ENCODE results near the gene TMEM244. TPM values are rescaled to one million over a fixed set of nuclear protein-coding genes. Genes with fewer than 3 reads are reported as not detected.

Gene TMEM244
- total and polyA plus RNA-seq, 9 of the 15 experiments (the other 6 are each of a cell fraction or from before 2014, with no cell fraction given), result not detected

DNA sequence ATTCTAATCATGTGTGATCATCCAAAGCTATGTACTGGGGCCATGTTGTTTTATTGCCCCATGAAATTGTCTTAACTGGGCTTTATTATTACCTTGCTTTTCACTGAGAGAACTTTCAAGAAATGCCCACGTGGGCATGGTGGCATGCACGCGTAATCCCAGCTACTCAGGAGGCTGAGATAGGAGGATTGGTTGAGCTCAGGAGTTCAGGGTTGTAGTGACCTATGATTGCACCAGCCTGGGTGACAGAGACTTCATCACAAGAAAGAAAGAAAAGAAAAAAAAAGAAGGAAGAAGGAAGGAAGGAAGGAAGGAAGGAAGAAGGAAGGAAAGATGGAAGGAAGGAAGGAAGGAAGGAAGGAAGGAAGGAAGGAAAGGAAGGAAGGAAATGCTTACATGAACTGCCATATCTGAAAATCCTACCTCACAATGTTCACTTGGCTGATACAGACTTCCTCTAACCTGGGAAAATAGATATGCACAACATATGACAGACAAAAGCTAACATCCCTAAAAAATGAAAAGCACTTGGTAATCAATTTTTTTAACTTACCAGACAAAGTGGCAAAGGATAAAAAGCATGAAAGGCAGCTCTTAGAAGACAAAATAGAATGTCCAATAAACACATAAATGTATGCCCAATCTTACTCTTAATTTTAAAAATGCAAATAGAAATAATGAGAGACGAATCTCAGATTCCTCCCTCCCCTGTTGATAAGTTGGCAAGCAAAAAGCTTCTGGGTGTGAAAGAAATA lies 25.5 kb upstream of the TMEM244 start:
- POLR2A ChIA-PET, result interaction anchor here (0.6 kb wide), 1 partner anchor 662 kb away, joined by 3 read pairs; no protein-coding TSS in a partner anchor
- Histone ChIP-seq H3K27ac (ENCODE audit: extremely low read depth, low read depth, low read length) (no peak overlapping the region), H3K4me1 (replicated peaks in 1 of 2; ENCODE audit: control insufficient read depth in 2 of 2, insufficient read depth in 2 of 2, low read length in 2 of 2) (peaks cover 0 to 4% of the 10 kb centered on the region in 2 experiments; a peak in 1 of 5 replicates), H3K36me3 (ENCODE audit: control insufficient read depth, insufficient read depth, low read length) (no peaks in the 10 kb centered on the region), H3K4me3 (no peak overlapping the region), H3K9me3 (replicated peaks; ENCODE audit: control insufficient read depth, insufficient read depth, low read depth, low read length) (no peaks in the 10 kb centered on the region), H3K4me2 (ENCODE audit: insufficient read depth, low read length) (no peak overlapping the region), H3K27me3 (ENCODE audit: control insufficient read depth in 2 of 2, insufficient read depth in 2 of 2, low read length in 2 of 2) (no peaks in the 10 kb centered on the region), H2AFZ (ENCODE audit: low read depth, low read length) (0 out of 2 replicates have a peak overlapping the region, but pooled peaks have one; percentile 6), H4K20me1 (replicated peaks; ENCODE audit: control insufficient read depth, insufficient read depth, low read length) (no peaks in the 10 kb centered on the region), H3K9me1 (ENCODE audit: control insufficient read depth, insufficient read depth, low read length) (no peaks in the 10 kb centered on the region), H3K79me2 (ENCODE audit: control insufficient read depth, insufficient read depth, low read length) (no peaks in the 10 kb centered on the region), H3K9ac (ENCODE audit: insufficient read depth in 1 of 2, low read depth in 2 of 2, low read length in 2 of 2) (no peak overlapping the region)
- TF ChIP-seq LARP7 (IDR thresholded peaks at IDR 0.05), result no peak
- TF ChIP-seq ARID1B (IDR thresholded peaks at IDR 0.05), result peak; percentile 16; the same call in 1 of the 2 replicates
- peak; percentile 81 for TF ChIP-seq ZNF512 (tag; IDR thresholded peaks at IDR 0.05)
- peak in 1 of 2 experiments; percentile 36; a peak in 1 of 4 replicates for TF ChIP-seq ETV6 (IDR thresholded peaks at IDR 0.05; ENCODE audit: borderline replicate concordance in 1 of 2, low read depth in 2 of 2, low read length in 1 of 2)
- TF ChIP-seq ETV6 (CRISPR knock-in tag; IDR thresholded peaks at IDR 0.05; ENCODE audit: borderline replicate concordance), result no peak
- TF ChIP-seq CBFA2T3 (IDR thresholded peaks at IDR 0.05), result peak; percentile 37
- peak; percentile 11; the same call in 1 of the 2 replicates for TF ChIP-seq TAL1 (IDR thresholded peaks at IDR 0.05)
- TF ChIP-seq HES1 (IDR thresholded peaks at IDR 0.05; ENCODE audit: low read depth), result no peak
- no peak for TF ChIP-seq U2AF1 (optimal IDR thresholded peaks at IDR 0.05; ENCODE audit: low read depth, low read length)
- TF ChIP-seq TRIM24 (IDR thresholded peaks at IDR 0.05), result 0 out of 4 replicates have a peak, but pooled peaks have one; percentile 17 to 49
- ATAC-seq (no peak), DNase-seq (ENCODE audit: extremely low read depth in 1 of 4, low spot score in 3 of 4) (no peak), FAIRE-seq (no peak)
- CTCF ChIA-PET (ENCODE audit: low intra/inter-chr PET ratio), result no interaction called here
- BruUV-seq (replicated peaks), result no TSS peak
- in situ Hi-C loops (cut with MboI) (no loop called here), intact Hi-C loops (cut with micrococcal nuclease) (no loop called here)
- WGBS (ENCODE audit: insufficient coverage, low coverage, missing lambda C conversion rate), result 11% methylated on average over 4 of the region's 4 CpGs

Data from K562 (cell line).